ENCODE results near the gene FGF2.

GRCh38 chr4:122920473-122920872 is 93.8 kb downstream of the FGF2 start:
- no peak for TF ChIP-seq POLR2AphosphoS5 (IDR thresholded peaks at IDR 0.05; ENCODE audit: low read depth, low read length)
- TF ChIP-seq REST (IDR thresholded peaks at IDR 0.05; ENCODE audit: insufficient read depth in 1 of 2, low read depth in 2 of 2, low read length in 2 of 2): no peak
- no peak for TF ChIP-seq TAF1 (IDR thresholded peaks at IDR 0.05; ENCODE audit: borderline replicate concordance, insufficient read depth, low read length)
- no peak for TF ChIP-seq SIN3A (IDR thresholded peaks at IDR 0.05; ENCODE audit: borderline replicate concordance, insufficient read depth, low read length)

Measured in PFSK-1 (cell line).